SK-N-SH treated with all-trans-retinoic acid at 6 μM for 48 hours (cell line): ENCODE measurements around the gene HSF2BP.

Experiments used
- ATAC-seq: fragments of 200-7000 bp; cut with Tn5 transposase; 3 replicates; pipeline ENCODE4 v1.9.1; 2020; ENCODE audit warnings: mild to moderate bottlenecking, moderate library complexity
- ARNTL ChIP-seq: fragments of 450-650 bp; formaldehyde crosslinking; IDR thresholded peaks from 2 replicates; pipeline ENCODE4 v1.5.0; 2020; ENCODE audit warnings: low read depth, mild to moderate bottlenecking, moderate library complexity, borderline replicate concordance
- BACH2 ChIP-seq: fragments of 250-450 bp; sonication (Bioruptor Pico); IDR thresholded peaks from 2 replicates; pipeline ENCODE4 v1.9.0; 2021; ENCODE audit warnings: mild to moderate bottlenecking, borderline replicate concordance
- CSDC2 ChIP-seq: fragments of 250-450 bp; sonication (Bioruptor Pico); IDR thresholded peaks from 2 replicates; pipeline ENCODE4 v1.5.0; 2020; ENCODE audit warnings: mild to moderate bottlenecking, moderate library complexity
- ISL1 ChIP-seq: fragments of 250-450 bp; sonication (Bioruptor Pico); IDR thresholded peaks from 2 replicates; pipeline ENCODE4 v2.1.2; 2022; ENCODE audit warnings: mild to moderate bottlenecking, moderate library complexity
- OSR1 ChIP-seq: fragments of 250-450 bp; sonication (Bioruptor Pico); IDR thresholded peaks from 2 replicates; pipeline ENCODE4 v1.8.0; 2022; ENCODE audit warnings: moderate library complexity, mild to moderate bottlenecking, inconsistent platforms
- PPARA ChIP-seq: fragments of 250-450 bp; sonication (Bioruptor Pico); IDR thresholded peaks from 2 replicates; pipeline ENCODE4 v1.5.0; 2020; ENCODE audit warnings: mild to moderate bottlenecking, borderline replicate concordance
- RARB ChIP-seq: fragments of 250-450 bp; sonication (Bioruptor Pico); IDR thresholded peaks from 2 replicates; pipeline ENCODE4 v1.8.0; 2021; ENCODE audit warnings: mild to moderate bottlenecking, moderate library complexity
- SNAI2 ChIP-seq: fragments of 250-450 bp; sonication (Bioruptor Pico); IDR thresholded peaks from 2 replicates; pipeline ENCODE4 v1.5.0; 2020; ENCODE audit warnings: mild to moderate bottlenecking, moderate library complexity
- TCF4 ChIP-seq: fragments of 250-450 bp; sonication (Bioruptor Pico); IDR thresholded peaks from 2 replicates; pipeline ENCODE4 v1.8.0; 2021; ENCODE audit warnings: mild to moderate bottlenecking, moderate library complexity, borderline replicate concordance
- TOX ChIP-seq: fragments of 250-450 bp; sonication (Bioruptor Pico); IDR thresholded peaks from 2 replicates; pipeline ENCODE4 v1.8.0; 2021; ENCODE audit warnings: mild to moderate bottlenecking, moderate library complexity, borderline replicate concordance
- ZC3H10 ChIP-seq: fragments of 250-450 bp; sonication (Bioruptor Pico); IDR thresholded peaks from 2 replicates; pipeline ENCODE4 v1.5.1; 2021; ENCODE audit warnings: mild to moderate bottlenecking, moderate library complexity
- ZFP3 ChIP-seq: fragments of 250-450 bp; sonication (Bioruptor Pico); IDR thresholded peaks from 2 replicates; pipeline ENCODE4 v1.5.0; 2020; ENCODE audit warnings: mild to moderate bottlenecking, moderate library complexity
- ZFP30 ChIP-seq: fragments of 450-650 bp; formaldehyde crosslinking; IDR thresholded peaks from 2 replicates; pipeline ENCODE4 v1.5.0; 2022; ENCODE audit warnings: mild to moderate bottlenecking, moderate library complexity
- ZNF70 ChIP-seq: fragments of 450-650 bp; formaldehyde crosslinking; IDR thresholded peaks from 2 replicates; pipeline ENCODE4 v1.5.0; 2020; ENCODE audit warnings: mild to moderate bottlenecking, moderate library complexity
- ZNF8 ChIP-seq: fragments of 450-650 bp; formaldehyde crosslinking; IDR thresholded peaks from 2 replicates; pipeline ENCODE4 v1.5.0; 2020; ENCODE audit warnings: mild to moderate bottlenecking, moderate library complexity
- TF ChIP-seq, protein P1 (sequence below): fragments of 250-450 bp; sonication (Bioruptor Pico); IDR thresholded peaks from 2 replicates; pipeline ENCODE4 v1.5.1; 2021; ENCODE audit warnings: mild to moderate bottlenecking, moderate library complexity
- TF ChIP-seq, protein P2 (sequence below): fragments of 250-450 bp; sonication (Bioruptor Pico); IDR thresholded peaks from 2 replicates; pipeline ENCODE4 v1.5.0; 2020; ENCODE audit warnings: mild to moderate bottlenecking, moderate library complexity
- TF ChIP-seq, protein P3 (sequence below): fragments of 250-450 bp; sonication (Bioruptor Pico); IDR thresholded peaks from 2 replicates; pipeline ENCODE4 v1.8.0; 2021; ENCODE audit warnings: low read depth, mild to moderate bottlenecking, moderate library complexity, borderline replicate concordance
- TF ChIP-seq, protein P4 (sequence below): fragments of 250-450 bp; sonication (Bioruptor Pico); IDR thresholded peaks from 2 replicates; pipeline ENCODE4 v1.5.1; 2020; ENCODE audit warnings: low read depth, mild to moderate bottlenecking, moderate library complexity

Gene HSF2BP

DNA sequence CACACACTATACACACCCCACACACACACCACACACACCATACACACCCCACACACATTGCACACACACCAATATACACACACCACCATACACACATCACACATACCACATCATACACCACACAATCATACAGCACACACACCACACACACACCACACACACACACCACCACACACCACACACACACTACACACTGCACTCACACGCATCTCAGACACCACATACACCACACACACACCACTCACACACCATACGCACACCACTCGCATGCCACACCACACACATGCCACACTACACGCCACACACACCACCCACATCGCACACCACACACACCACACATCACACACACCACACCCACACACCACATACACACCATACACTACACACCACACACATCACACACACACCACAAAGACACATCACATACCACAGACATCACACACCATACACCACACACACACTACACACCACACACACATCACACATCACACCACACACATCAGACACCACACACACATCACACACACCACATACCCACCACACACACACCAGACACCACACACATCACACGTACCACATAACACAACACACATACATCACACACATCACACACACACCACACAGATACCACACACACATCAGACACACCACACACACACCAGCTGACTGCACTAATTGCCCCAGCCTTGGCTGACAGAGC is 54.6 kb downstream of the HSF2BP start:
- TF ChIP-seq, protein P1, sequence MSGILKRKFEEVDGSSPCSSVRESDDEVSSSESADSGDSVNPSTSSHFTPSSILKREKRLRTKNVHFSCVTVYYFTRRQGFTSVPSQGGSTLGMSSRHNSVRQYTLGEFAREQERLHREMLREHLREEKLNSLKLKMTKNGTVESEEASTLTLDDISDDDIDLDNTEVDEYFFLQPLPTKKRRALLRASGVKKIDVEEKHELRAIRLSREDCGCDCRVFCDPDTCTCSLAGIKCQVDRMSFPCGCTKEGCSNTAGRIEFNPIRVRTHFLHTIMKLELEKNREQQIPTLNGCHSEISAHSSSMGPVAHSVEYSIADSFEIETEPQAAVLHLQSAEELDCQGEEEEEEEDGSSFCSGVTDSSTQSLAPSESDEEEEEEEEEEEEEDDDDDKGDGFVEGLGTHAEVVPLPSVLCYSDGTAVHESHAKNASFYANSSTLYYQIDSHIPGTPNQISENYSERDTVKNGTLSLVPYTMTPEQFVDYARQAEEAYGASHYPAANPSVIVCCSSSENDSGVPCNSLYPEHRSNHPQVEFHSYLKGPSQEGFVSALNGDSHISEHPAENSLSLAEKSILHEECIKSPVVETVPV = no peak
- TF ChIP-seq CSDC2 (CRISPR knock-in tag) (no peak), ZFP3 (CRISPR knock-in tag) (no peak), ZNF8 (no peak), ZNF70 (no peak), BACH2 (CRISPR knock-in tag) (no peak), RARB (CRISPR knock-in tag) (no peak)
- TF ChIP-seq, protein P2, sequence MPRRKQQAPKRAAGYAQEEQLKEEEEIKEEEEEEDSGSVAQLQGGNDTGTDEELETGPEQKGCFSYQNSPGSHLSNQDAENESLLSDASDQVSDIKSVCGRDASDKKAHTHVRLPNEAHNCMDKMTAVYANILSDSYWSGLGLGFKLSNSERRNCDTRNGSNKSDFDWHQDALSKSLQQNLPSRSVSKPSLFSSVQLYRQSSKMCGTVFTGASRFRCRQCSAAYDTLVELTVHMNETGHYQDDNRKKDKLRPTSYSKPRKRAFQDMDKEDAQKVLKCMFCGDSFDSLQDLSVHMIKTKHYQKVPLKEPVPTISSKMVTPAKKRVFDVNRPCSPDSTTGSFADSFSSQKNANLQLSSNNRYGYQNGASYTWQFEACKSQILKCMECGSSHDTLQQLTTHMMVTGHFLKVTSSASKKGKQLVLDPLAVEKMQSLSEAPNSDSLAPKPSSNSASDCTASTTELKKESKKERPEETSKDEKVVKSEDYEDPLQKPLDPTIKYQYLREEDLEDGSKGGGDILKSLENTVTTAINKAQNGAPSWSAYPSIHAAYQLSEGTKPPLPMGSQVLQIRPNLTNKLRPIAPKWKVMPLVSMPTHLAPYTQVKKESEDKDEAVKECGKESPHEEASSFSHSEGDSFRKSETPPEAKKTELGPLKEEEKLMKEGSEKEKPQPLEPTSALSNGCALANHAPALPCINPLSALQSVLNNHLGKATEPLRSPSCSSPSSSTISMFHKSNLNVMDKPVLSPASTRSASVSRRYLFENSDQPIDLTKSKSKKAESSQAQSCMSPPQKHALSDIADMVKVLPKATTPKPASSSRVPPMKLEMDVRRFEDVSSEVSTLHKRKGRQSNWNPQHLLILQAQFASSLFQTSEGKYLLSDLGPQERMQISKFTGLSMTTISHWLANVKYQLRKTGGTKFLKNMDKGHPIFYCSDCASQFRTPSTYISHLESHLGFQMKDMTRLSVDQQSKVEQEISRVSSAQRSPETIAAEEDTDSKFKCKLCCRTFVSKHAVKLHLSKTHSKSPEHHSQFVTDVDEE (CRISPR knock-in tag) = no peak
- TF ChIP-seq, protein P3, sequence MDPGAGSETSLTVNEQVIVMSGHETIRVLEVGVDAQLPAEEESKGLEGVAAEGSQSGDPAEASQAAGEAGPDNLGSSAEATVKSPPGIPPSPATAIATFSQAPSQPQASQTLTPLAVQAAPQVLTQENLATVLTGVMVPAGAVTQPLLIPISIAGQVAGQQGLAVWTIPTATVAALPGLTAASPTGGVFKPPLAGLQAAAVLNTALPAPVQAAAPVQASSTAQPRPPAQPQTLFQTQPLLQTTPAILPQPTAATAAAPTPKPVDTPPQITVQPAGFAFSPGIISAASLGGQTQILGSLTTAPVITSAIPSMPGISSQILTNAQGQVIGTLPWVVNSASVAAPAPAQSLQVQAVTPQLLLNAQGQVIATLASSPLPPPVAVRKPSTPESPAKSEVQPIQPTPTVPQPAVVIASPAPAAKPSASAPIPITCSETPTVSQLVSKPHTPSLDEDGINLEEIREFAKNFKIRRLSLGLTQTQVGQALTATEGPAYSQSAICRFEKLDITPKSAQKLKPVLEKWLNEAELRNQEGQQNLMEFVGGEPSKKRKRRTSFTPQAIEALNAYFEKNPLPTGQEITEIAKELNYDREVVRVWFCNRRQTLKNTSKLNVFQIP (CRISPR knock-in tag) = no peak
- TF ChIP-seq, protein P4, sequence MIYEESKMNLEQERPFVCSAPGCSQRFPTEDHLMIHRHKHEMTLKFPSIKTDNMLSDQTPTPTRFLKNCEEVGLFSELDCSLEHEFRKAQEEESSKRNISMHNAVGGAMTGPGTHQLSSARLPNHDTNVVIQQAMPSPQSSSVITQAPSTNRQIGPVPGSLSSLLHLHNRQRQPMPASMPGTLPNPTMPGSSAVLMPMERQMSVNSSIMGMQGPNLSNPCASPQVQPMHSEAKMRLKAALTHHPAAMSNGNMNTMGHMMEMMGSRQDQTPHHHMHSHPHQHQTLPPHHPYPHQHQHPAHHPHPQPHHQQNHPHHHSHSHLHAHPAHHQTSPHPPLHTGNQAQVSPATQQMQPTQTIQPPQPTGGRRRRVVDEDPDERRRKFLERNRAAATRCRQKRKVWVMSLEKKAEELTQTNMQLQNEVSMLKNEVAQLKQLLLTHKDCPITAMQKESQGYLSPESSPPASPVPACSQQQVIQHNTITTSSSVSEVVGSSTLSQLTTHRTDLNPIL (CRISPR knock-in tag) = no peak
- ATAC-seq = no peak

DNA sequence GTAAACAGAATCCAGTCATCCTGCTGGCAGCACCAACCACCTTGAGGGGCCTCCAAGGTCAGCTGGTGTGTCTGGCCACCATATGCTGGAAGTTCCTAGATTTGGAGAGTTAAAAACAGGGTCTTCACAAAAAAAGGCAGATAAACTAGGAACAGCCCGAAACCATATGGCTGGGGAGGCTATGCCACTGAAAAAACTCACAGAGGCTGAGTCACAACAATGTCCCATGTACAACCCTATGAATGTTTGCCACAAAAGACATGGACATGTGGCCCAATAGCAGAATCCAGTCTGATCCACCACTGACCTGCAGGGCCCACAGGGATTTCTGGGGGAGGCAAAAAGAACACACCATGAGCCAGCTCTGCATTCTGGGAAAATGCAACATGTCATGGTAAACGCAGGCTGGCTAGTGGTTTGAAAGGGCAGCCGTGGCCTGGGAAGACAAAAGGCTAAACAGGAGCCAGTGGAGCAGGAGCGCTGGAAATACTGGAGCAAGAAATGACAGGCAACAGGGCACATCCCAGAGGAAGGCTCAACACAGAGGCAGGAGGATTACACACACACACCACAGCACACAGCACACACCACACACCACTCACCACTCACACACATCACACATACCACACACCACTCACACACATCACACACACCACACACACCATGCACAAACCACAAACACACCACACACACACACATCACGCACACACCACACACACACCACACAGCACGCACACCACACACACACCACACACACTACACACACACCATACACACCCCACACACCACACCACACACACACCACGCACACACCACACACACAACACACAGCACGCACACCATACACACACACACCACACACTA is 55.4 kb downstream of the HSF2BP start:
- TF ChIP-seq ARNTL (CRISPR knock-in tag) (no peak), OSR1 (CRISPR knock-in tag) (no peak), ZFP3 (CRISPR knock-in tag) (no peak), ZFP30 (CRISPR knock-in tag) (no peak), TCF4 (CRISPR knock-in tag) (peak; percentile 83), SNAI2 (CRISPR knock-in tag) (no peak), RARB (CRISPR knock-in tag) (no peak), ZC3H10 (CRISPR knock-in tag) (no peak), ISL1 (CRISPR knock-in tag) (no peak), PPARA (no peak), ZNF70 (no peak), TOX (CRISPR knock-in tag) (no peak), BACH2 (CRISPR knock-in tag) (no peak; the same call in 1 of the 2 replicates), ZNF8 (0 out of 2 replicates have a peak, but pooled peaks have one; percentile 2)
- TF ChIP-seq, protein P3 (CRISPR knock-in tag) = no peak
- TF ChIP-seq, protein P2 (CRISPR knock-in tag) = no peak
- TF ChIP-seq, all 23 proteins: peak for 2
- no peak for ATAC-seq
